Uterus (tissue), 2 donors: ENCODE data around the gene PTRH2.

Source experiments
- CTCF ChIP-seq, 4 experiments: fragments of 200-600 bp in 2 of 4; fragments of 450-650 bp in 2 of 4; sonication (generic) in 2 of 4; IDR thresholded peaks; one replicate each; pipeline ENCODE4 v1.5.1; 2016 to 2019; ENCODE audit warnings: antibody characterized with exemption in 4 of 4, mild to moderate bottlenecking in 2 of 4, moderate library complexity in 1 of 4
- POLR2A ChIP-seq, 2 donors: fragments of 450-650 bp; IDR thresholded peaks; one replicate each; pipeline ENCODE4 v1.6.1; 2016; ENCODE audit warnings: antibody characterized with exemption in 2 of 2, mild to moderate bottlenecking in 1 of 2, moderate library complexity in 1 of 2

DNA sequence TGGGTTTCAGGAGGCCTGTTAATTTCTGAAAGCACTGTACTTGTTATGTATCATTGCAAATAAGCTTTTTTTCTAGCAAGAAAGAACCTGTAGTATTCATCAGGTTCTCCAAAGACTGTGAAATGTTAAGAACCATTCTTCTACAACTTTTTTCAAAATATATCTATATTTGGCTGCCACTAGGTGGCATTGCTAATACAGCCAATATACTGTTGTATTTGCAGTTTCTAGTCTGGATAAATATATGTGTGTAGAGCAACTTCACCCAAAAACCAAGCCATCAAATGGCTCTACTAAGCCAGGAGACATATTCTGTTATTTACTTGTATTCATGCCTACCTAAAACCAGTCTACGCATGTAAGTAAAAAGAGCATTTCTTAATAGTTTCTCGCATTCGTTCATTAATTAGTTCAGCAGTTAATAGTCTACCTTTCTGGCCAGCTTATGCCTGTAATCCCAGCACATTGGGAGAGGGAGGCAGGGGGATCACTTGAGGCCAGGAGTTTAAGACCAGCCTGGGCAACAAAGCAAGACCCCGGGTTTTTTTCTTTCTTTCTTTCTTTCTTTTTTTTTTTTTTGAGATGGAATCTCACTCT, 39.7 kb upstream of the PTRH2 start:
- TF ChIP-seq CTCF (IDR thresholded peaks at IDR 0.05), result peak; percentile 60 to 69 (median 62)
- no peak for TF ChIP-seq POLR2A (IDR thresholded peaks at IDR 0.05)
